Measurements from ENCODE around the gene ATG2A. TPM values are rescaled to one million over a fixed set of nuclear protein-coding genes. Genes with fewer than 3 reads are reported as not detected.

The ATG2A gene
- total and polyA plus RNA-seq, 2 of the 8 experiments (the other 6 are each of a cell fraction or from before 2014, with no cell fraction given) = 12.1 to 22.1 TPM

- TF ChIP-seq, protein P1, sequence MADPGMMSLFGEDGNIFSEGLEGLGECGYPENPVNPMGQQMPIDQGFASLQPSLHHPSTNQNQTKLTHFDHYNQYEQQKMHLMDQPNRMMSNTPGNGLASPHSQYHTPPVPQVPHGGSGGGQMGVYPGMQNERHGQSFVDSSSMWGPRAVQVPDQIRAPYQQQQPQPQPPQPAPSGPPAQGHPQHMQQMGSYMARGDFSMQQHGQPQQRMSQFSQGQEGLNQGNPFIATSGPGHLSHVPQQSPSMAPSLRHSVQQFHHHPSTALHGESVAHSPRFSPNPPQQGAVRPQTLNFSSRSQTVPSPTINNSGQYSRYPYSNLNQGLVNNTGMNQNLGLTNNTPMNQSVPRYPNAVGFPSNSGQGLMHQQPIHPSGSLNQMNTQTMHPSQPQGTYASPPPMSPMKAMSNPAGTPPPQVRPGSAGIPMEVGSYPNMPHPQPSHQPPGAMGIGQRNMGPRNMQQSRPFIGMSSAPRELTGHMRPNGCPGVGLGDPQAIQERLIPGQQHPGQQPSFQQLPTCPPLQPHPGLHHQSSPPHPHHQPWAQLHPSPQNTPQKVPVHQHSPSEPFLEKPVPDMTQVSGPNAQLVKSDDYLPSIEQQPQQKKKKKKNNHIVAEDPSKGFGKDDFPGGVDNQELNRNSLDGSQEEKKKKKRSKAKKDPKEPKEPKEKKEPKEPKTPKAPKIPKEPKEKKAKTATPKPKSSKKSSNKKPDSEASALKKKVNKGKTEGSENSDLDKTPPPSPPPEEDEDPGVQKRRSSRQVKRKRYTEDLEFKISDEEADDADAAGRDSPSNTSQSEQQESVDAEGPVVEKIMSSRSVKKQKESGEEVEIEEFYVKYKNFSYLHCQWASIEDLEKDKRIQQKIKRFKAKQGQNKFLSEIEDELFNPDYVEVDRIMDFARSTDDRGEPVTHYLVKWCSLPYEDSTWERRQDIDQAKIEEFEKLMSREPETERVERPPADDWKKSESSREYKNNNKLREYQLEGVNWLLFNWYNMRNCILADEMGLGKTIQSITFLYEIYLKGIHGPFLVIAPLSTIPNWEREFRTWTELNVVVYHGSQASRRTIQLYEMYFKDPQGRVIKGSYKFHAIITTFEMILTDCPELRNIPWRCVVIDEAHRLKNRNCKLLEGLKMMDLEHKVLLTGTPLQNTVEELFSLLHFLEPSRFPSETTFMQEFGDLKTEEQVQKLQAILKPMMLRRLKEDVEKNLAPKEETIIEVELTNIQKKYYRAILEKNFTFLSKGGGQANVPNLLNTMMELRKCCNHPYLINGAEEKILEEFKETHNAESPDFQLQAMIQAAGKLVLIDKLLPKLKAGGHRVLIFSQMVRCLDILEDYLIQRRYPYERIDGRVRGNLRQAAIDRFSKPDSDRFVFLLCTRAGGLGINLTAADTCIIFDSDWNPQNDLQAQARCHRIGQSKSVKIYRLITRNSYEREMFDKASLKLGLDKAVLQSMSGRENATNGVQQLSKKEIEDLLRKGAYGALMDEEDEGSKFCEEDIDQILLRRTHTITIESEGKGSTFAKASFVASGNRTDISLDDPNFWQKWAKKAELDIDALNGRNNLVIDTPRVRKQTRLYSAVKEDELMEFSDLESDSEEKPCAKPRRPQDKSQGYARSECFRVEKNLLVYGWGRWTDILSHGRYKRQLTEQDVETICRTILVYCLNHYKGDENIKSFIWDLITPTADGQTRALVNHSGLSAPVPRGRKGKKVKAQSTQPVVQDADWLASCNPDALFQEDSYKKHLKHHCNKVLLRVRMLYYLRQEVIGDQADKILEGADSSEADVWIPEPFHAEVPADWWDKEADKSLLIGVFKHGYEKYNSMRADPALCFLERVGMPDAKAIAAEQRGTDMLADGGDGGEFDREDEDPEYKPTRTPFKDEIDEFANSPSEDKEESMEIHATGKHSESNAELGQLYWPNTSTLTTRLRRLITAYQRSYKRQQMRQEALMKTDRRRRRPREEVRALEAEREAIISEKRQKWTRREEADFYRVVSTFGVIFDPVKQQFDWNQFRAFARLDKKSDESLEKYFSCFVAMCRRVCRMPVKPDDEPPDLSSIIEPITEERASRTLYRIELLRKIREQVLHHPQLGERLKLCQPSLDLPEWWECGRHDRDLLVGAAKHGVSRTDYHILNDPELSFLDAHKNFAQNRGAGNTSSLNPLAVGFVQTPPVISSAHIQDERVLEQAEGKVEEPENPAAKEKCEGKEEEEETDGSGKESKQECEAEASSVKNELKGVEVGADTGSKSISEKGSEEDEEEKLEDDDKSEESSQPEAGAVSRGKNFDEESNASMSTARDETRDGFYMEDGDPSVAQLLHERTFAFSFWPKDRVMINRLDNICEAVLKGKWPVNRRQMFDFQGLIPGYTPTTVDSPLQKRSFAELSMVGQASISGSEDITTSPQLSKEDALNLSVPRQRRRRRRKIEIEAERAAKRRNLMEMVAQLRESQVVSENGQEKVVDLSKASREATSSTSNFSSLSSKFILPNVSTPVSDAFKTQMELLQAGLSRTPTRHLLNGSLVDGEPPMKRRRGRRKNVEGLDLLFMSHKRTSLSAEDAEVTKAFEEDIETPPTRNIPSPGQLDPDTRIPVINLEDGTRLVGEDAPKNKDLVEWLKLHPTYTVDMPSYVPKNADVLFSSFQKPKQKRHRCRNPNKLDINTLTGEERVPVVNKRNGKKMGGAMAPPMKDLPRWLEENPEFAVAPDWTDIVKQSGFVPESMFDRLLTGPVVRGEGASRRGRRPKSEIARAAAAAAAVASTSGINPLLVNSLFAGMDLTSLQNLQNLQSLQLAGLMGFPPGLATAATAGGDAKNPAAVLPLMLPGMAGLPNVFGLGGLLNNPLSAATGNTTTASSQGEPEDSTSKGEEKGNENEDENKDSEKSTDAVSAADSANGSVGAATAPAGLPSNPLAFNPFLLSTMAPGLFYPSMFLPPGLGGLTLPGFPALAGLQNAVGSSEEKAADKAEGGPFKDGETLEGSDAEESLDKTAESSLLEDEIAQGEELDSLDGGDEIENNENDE (IDR thresholded peaks at IDR 0.05; ENCODE audit: insufficient replicate concordance, low read length) = no peak
- TF ChIP-seq, protein P2, sequence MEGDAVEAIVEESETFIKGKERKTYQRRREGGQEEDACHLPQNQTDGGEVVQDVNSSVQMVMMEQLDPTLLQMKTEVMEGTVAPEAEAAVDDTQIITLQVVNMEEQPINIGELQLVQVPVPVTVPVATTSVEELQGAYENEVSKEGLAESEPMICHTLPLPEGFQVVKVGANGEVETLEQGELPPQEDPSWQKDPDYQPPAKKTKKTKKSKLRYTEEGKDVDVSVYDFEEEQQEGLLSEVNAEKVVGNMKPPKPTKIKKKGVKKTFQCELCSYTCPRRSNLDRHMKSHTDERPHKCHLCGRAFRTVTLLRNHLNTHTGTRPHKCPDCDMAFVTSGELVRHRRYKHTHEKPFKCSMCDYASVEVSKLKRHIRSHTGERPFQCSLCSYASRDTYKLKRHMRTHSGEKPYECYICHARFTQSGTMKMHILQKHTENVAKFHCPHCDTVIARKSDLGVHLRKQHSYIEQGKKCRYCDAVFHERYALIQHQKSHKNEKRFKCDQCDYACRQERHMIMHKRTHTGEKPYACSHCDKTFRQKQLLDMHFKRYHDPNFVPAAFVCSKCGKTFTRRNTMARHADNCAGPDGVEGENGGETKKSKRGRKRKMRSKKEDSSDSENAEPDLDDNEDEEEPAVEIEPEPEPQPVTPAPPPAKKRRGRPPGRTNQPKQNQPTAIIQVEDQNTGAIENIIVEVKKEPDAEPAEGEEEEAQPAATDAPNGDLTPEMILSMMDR (IDR thresholded peaks at IDR 0.05; ENCODE audit: control extremely low read depth in 1 of 3, insufficient read depth in 1 of 3, low read depth in 1 of 3, low read length in 3 of 3) = no peak
Observed at GRCh38 chr11:64900263-64900678, 16.7 kb downstream of the ATG2A start (continued).
